Stimulated activated CD8-positive, alpha-beta memory T cell treated with anti-CD3 and anti-CD28 coated beads, Interleukin-4, amount 100 ng/mL, for 4 hours (primary cell): ENCODE measurements around the gene OR4N5.

ENCODE experiments used
- DNase-seq, 2 donors: peaks; one replicate each; pipeline ENCODE4 v3.0.0-alpha.2; 2020; ENCODE audit warnings: low read depth in 2 of 2, low spot score in 1 of 2

OR4N5 gene

GRCh38 chr14:20194101-20194500, 55.5 kb downstream of the OR4N5 start:
- no peak for DNase-seq
